Subcutaneous preadipocyte (primary cell): Measurements from ENCODE around the gene OPTC. TPM values are rescaled to one million over a fixed set of nuclear protein-coding genes. Genes with fewer than 3 reads are reported as not detected.

Experiments
- total RNA-seq: library from RNA; depleted of rRNA; stranded (reverse); fragments of >200 nt; gene quantifications from 2 replicates; pipeline ENCODE4 v1.2.3, GENCODE V29; 2012

Gene OPTC, protein sequence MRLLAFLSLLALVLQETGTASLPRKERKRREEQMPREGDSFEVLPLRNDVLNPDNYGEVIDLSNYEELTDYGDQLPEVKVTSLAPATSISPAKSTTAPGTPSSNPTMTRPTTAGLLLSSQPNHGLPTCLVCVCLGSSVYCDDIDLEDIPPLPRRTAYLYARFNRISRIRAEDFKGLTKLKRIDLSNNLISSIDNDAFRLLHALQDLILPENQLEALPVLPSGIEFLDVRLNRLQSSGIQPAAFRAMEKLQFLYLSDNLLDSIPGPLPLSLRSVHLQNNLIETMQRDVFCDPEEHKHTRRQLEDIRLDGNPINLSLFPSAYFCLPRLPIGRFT
- total RNA-seq: not detected in 2 replicates

DNA sequence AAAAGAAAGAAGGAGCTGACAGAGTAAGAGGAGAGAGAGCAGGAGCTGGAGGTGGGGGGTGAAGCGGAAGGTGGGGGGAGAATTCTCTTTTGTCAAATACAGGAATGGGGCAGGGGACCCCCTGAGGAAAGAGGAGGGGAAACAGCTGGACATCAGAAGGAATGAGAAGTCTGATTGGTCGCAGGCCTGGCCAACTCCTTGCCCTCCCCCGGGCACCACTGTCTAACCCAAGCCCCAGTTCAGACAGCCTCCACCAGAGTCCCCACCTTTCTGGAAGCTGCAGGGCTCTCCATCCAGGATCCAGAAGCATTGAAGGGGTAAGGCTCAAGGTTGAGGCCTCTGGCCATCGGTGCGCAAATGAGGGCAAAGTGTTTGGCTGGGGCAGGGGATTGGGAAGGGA is at the start of gene OPTC:
Gene OPTC (plus strand): TSS at position 253 of the 400 bp plus-strand sequence. CDS start 1,853 bp downstream, outside the sequence.

DNA sequence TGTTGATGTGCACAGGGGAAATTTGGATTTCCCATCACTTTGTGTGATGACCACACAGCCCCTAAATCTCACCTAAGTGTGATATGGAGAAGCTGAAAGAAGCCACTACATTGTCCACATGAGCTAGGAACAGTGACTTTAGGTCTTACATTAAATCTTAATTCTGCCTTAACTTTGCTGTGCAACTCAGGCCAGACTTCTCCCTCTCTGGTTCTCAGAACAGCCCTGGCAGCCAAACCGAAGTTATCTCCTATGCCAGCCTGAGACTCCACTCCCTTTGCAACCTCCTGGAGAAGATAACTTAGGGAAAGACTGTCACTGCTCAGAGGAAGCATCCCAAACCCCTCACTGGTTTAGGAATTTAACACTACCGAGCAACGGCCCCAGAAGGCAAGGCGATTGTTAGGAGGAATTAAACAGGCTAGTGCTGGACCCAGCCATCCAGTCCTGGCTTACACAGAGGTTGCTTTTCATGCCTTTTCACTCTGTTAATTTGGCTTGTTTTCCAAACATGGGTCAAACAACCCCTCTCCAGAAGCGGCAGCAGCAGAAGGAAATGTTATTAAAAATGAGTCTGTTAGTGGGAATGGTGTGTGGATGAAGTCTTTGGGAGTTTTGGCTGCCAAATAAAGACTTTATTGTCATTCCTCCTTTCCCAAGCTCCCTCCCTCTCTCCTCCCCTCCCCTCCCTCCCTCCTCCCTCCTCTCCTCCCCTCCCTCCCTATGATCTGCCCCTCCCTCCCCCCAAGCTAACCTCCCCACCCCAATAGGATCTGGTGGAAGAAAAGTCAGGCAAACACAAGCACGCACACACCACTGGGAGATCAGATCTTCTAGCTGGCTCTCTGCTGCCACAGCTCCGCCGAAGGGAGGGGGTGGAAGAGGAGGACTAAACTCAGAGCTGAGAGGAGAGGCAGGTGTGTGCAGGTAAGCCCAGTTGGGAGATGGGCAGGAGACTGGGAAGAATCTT is 18.7 kb upstream of the OPTC start, which contains the start of gene PRELP:
Gene PRELP (plus strand): TSS at position 795 of the 970 bp plus-strand sequence. CDS start 7,379 bp downstream, outside the sequence.

Other genes with a start within 250 kb of the OPTC start
- gene BTG2, start 188.6 kb upstream of the OPTC start, total RNA-seq: 6.8 and 9.9 TPM in 2 replicates
- 0.59 and 3.3 TPM in 2 replicates for gene FMOD, start 143.0 kb upstream of the OPTC start, total RNA-seq
- gene PRELP, start 18.3 kb upstream of the OPTC start, total RNA-seq: under 0.01 and 0.37 TPM in 2 replicates
- gene ATP2B4, start 132.7 kb downstream of the OPTC start, total RNA-seq: 230 and 287 TPM in 2 replicates